Panc1 (cell line): ENCODE data around the gene PPARD. TPM values are rescaled to one million over a fixed set of nuclear protein-coding genes. Genes with fewer than 3 reads are reported as not detected.

Experiments used
- ATAC-seq: fragments of 200-7000 bp; cut with Tn5 transposase; 2 replicates; pipeline ENCODE4 v1.9.1; 2020; ENCODE audit warnings: mild to moderate bottlenecking, moderate library complexity
- BruUV-seq: library from RNA; stranded (reverse); fragments of 400-500 nt; replicated peaks from 2 replicates; lab custom pipeline; 2021; lab: Mats Ljungman, UMichigan
- CTCF ChIA-PET: fragments of 300-600 bp; sonication (Branson Sonifier 250); formaldehyde crosslinking; loops from one replicate; lab custom pipeline; 2022; ENCODE audit warnings: antibody characterized with exemption; lab: Charles Lee
- POLR2A ChIA-PET: fragments of 300-600 bp; sonication (Branson Sonifier 250); formaldehyde crosslinking; loops from one replicate; lab custom pipeline; 2022; ENCODE audit warnings: antibody characterized with exemption; lab: Charles Lee
- DNase-seq: peaks from one replicate; pipeline ENCODE4 v3.0.0-alpha.2; 2010; ENCODE audit warnings: low read depth, low spot score
- H3K27ac ChIP-seq: 2 replicates; pipeline ENCODE4 v1.5.1; 2011; ENCODE audit warnings: mild to moderate bottlenecking, low read length, inconsistent platforms
- H3K27me3 ChIP-seq: fragments of 200-500 bp; sonication (Bioruptor generic); 2 replicates; pipeline ENCODE4 v1.6.0; 2014; ENCODE audit warnings: low read length, inconsistent platforms; ENCODE audit not compliant: control insufficient read depth, insufficient read depth
- H3K36me3 ChIP-seq: fragments of 200-500 bp; sonication (Bioruptor generic); 2 replicates; pipeline ENCODE4 v1.5.1; 2014; ENCODE audit warnings: inconsistent platforms, mild to moderate bottlenecking, low read length, moderate library complexity; ENCODE audit not compliant: control insufficient read depth, insufficient read depth
- H3K4me1 ChIP-seq: 2 replicates; pipeline ENCODE4 v1.5.1; 2011; ENCODE audit warnings: inconsistent platforms, mild to moderate bottlenecking, low read length, moderate library complexity; ENCODE audit not compliant: control insufficient read depth, insufficient read depth
- H3K4me3 ChIP-seq, 2 experiments: 2 replicates each; pipeline ENCODE4 v1.5.1; 2011 to 2012; ENCODE audit warnings: low read depth in 2 of 2, low read length in 2 of 2, mild to moderate bottlenecking in 2 of 2, inconsistent platforms in 1 of 2, moderate library complexity in 1 of 2
- H3K9me3 ChIP-seq: fragments of 200-500 bp; sonication (Bioruptor generic); 2 replicates; pipeline ENCODE4 v1.5.1; 2014; ENCODE audit warnings: low read depth, mild to moderate bottlenecking, inconsistent platforms, low read length, moderate library complexity; ENCODE audit not compliant: control insufficient read depth, insufficient read depth
- POLR2AphosphoS5 ChIP-seq: IDR thresholded peaks from 2 replicates; pipeline ENCODE4 v1.6.1; 2012; ENCODE audit warnings: mild to moderate bottlenecking, low read depth, low read length, moderate library complexity
- SIN3A ChIP-seq: IDR thresholded peaks from 2 replicates; pipeline ENCODE4 v1.6.1; 2012; ENCODE audit warnings: low read depth, mild to moderate bottlenecking, low read length, moderate library complexity, borderline replicate concordance; ENCODE audit not compliant: insufficient read depth
- TCF7L2 ChIP-seq: IDR thresholded peaks from 2 replicates; pipeline ENCODE4 v1.6.1; 2011; ENCODE audit warnings: mild to moderate bottlenecking, low read depth, low read length, inconsistent platforms
- in situ Hi-C: cut with HindIII; loops from 2 replicates; pipeline ENCODE4 v1.10.0; 2016; ENCODE audit warnings: low sequenced_read_pairs, low pct_unique_long_range_greater_than_20kb
- intact Hi-C: fragments of 100-400 bp; cut with micrococcal nuclease; formaldehyde crosslinking; loops from one replicate; pipeline ENCODE4 v1.10.0; 2022; ENCODE audit not compliant: unreplicated experiment
- total RNA-seq: library from RNA; stranded (reverse); gene quantifications from one replicate; pipeline ENCODE4 v1.2.1, GENCODE V29; 2021; ENCODE audit not compliant: unreplicated experiment
- TF ChIP-seq, protein P1 (sequence below): fragments of 450-650 bp; IDR thresholded peaks from 2 replicates; pipeline ENCODE4 v1.5.1; 2017; ENCODE audit warnings: mild to moderate bottlenecking
- TF ChIP-seq, protein P2 (sequence below), 2 experiments: IDR thresholded peaks; 2 replicates each; pipeline ENCODE4 v1.6.1; 2011 to 2012; ENCODE audit warnings: low read depth in 2 of 2, control low read depth in 1 of 2, low read length in 1 of 2, mild to moderate bottlenecking in 1 of 2, moderate library complexity in 1 of 2; ENCODE audit not compliant: insufficient read depth in 1 of 2

PPARD gene
- total RNA-seq, 1 experiment from 2014 or later = 14.4 TPM

DNA sequence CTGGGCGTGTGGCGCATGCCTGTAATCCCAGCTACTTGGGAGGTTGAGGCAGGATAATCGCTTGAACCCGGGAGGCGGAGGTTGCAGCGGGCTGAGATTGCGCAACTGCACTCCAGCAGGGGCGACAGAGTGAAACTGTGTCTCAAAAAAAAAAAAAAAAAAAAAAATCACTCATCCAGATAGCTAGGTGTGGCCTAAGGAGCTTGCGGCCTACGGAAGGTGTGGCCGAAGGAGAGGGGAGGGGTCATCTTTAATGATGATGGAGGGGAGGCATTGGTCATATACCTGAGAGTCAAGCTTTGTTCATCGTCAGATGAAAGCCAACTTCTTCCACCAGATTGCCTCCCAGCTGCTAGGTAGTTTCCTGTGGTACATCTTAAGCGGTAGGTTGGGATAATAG, 801 bp upstream of the PPARD start:
- Histone ChIP-seq H3K4me3 (no peak overlapping the region), H3K36me3 (no peaks in the 10 kb centered on the region; the same call in 1 of the 2 replicates), H3K27me3 (no peaks in the 10 kb centered on the region), H3K9me3 (no peaks in the 10 kb centered on the region), H3K4me1 (peaks cover 10% of the 10 kb centered on the region), H3K27ac (no peak overlapping the region)
- TF ChIP-seq TCF7L2 (no peak), POLR2AphosphoS5 (no peak), SIN3A (no peak)
- TF ChIP-seq, protein P1, sequence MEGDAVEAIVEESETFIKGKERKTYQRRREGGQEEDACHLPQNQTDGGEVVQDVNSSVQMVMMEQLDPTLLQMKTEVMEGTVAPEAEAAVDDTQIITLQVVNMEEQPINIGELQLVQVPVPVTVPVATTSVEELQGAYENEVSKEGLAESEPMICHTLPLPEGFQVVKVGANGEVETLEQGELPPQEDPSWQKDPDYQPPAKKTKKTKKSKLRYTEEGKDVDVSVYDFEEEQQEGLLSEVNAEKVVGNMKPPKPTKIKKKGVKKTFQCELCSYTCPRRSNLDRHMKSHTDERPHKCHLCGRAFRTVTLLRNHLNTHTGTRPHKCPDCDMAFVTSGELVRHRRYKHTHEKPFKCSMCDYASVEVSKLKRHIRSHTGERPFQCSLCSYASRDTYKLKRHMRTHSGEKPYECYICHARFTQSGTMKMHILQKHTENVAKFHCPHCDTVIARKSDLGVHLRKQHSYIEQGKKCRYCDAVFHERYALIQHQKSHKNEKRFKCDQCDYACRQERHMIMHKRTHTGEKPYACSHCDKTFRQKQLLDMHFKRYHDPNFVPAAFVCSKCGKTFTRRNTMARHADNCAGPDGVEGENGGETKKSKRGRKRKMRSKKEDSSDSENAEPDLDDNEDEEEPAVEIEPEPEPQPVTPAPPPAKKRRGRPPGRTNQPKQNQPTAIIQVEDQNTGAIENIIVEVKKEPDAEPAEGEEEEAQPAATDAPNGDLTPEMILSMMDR = no peak
- TF ChIP-seq, protein P2, sequence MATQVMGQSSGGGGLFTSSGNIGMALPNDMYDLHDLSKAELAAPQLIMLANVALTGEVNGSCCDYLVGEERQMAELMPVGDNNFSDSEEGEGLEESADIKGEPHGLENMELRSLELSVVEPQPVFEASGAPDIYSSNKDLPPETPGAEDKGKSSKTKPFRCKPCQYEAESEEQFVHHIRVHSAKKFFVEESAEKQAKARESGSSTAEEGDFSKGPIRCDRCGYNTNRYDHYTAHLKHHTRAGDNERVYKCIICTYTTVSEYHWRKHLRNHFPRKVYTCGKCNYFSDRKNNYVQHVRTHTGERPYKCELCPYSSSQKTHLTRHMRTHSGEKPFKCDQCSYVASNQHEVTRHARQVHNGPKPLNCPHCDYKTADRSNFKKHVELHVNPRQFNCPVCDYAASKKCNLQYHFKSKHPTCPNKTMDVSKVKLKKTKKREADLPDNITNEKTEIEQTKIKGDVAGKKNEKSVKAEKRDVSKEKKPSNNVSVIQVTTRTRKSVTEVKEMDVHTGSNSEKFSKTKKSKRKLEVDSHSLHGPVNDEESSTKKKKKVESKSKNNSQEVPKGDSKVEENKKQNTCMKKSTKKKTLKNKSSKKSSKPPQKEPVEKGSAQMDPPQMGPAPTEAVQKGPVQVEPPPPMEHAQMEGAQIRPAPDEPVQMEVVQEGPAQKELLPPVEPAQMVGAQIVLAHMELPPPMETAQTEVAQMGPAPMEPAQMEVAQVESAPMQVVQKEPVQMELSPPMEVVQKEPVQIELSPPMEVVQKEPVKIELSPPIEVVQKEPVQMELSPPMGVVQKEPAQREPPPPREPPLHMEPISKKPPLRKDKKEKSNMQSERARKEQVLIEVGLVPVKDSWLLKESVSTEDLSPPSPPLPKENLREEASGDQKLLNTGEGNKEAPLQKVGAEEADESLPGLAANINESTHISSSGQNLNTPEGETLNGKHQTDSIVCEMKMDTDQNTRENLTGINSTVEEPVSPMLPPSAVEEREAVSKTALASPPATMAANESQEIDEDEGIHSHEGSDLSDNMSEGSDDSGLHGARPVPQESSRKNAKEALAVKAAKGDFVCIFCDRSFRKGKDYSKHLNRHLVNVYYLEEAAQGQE (IDR thresholded peaks at IDR 0.05; ENCODE audit: insufficient read depth in 1 of 2, low read depth in 2 of 2, low read length in 1 of 2) = no peak
- BruUV-seq = no TSS peak
- ChIA-PET CTCF (interaction anchor here (0.6 to 2.2 kb wide), 10 partner anchors 66 to 204 kb away, joined by 3 to 34 read pairs (median 4); partner anchors contain the start of gene FANCE), POLR2A (no interaction called here)
- DNase-seq (no peak), ATAC-seq (no peak)
- intact Hi-C loops (no loop called here), in situ Hi-C loops (no loop called here)

DNA sequence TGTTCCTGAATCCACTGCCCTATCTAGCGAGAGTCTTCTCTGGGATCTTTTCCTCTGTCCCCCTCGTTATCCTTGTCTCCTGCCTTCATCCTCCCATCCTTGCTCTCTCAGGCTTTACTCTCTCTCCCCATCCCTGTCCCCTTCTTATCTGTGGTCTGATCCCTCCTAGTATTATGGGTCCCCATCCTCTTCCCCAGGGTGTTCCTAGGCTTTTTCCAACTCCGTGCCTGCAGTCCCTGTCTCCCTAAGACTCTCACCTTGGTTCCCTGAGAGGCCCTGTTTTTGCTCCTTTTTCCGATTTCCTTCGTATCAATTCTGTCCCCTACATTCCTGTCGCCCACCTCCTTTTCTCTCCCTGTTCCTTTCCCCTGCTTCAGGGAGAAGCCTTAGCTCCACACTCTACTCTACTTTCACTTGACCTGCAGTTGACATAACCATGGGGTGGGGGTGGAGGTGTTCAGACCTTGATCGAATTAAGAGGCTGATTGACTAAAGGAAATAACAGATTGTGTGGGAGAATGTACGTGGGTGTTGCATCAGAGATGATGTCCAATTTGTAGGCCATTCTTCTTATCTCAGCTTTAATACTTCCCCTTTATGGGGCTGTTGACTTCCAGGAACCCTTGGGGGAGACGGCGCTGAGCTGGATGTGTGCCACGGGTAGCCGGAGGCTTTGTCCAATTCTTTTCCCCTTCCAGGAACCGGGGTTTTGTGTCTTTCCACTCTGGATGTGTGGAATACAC, 905 bp downstream of the PPARD start:
- in situ Hi-C loops = no loop called here
- CTCF ChIA-PET = interaction anchor here (1.0 to 2.2 kb wide), 5 partner anchors 11 to 106 kb away, joined by 3 to 34 read pairs (median 5); no protein-coding TSS in a partner anchor
- no peak for ATAC-seq

More for the DNA sequence above, 905 bp downstream of the PPARD start:
- H3K27ac ChIP-seq = peak overlapping the region; percentile 93
- POLR2A ChIA-PET = interaction anchor here (0.6 kb wide), 1 partner anchor 25 kb away, joined by 4 read pairs; no protein-coding TSS in a partner anchor
- no peaks in the 10 kb centered on the region; the same call in 1 of the 2 replicates for H3K36me3 ChIP-seq
- no peak for DNase-seq
- peaks cover 10% of the 10 kb centered on the region for H3K4me1 ChIP-seq
- intact Hi-C loops = loop anchor here (2.0 kb wide), 1 partner anchor 72 kb away; no protein-coding TSS in a partner anchor
- H3K9me3 ChIP-seq = no peaks in the 10 kb centered on the region
- no peaks in the 10 kb centered on the region for H3K27me3 ChIP-seq
- TF ChIP-seq SIN3A (peak; percentile 6; the same call in 1 of the 2 replicates), POLR2AphosphoS5 (no peak)
- TF ChIP-seq, protein P1 = no peak
- no TSS peak for BruUV-seq
- H3K4me3 ChIP-seq = peak overlapping the region; percentile 83 to 89
